ENCODE measurements around the gene SH2B2.

DNA sequence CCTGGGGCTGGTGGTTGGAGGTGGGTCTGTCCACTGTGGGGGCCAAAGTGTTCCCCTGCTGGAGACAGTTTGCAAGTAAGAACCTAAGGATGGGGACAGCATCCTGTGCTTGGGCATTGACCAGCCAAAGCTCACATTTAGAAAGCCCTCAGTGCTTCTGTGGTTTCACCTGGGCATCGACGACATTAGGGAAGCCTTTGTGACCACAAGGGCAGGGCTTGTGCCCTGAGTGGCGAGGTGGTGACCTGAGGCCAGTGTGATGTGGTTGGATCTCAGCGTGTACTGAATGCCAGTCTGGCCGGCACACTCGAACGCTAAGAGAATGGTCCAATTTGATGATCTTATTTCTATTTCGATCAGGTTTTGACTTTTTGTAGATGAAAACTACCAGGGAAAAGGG, 32.1 kb upstream of the SH2B2 start:
- TF ChIP-seq, protein P1, sequence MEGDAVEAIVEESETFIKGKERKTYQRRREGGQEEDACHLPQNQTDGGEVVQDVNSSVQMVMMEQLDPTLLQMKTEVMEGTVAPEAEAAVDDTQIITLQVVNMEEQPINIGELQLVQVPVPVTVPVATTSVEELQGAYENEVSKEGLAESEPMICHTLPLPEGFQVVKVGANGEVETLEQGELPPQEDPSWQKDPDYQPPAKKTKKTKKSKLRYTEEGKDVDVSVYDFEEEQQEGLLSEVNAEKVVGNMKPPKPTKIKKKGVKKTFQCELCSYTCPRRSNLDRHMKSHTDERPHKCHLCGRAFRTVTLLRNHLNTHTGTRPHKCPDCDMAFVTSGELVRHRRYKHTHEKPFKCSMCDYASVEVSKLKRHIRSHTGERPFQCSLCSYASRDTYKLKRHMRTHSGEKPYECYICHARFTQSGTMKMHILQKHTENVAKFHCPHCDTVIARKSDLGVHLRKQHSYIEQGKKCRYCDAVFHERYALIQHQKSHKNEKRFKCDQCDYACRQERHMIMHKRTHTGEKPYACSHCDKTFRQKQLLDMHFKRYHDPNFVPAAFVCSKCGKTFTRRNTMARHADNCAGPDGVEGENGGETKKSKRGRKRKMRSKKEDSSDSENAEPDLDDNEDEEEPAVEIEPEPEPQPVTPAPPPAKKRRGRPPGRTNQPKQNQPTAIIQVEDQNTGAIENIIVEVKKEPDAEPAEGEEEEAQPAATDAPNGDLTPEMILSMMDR (conservative IDR thresholded peaks at IDR 0.05; ENCODE audit: low read depth, low read length): no peak
- no peak for TF ChIP-seq EZH2phosphoT487 (IDR thresholded peaks at IDR 0.05; ENCODE audit: borderline replicate concordance, low read length)
- TF ChIP-seq EZH2 (IDR thresholded peaks at IDR 0.05; ENCODE audit: low read length, unreplicated experiment): no peak

Measured in PC-3 (cell line).